ENCODE results near the gene AOPEP. TPM values are rescaled to one million over a fixed set of nuclear protein-coding genes. Genes with fewer than 3 reads are reported as not detected.

AOPEP gene
- total and polyA plus RNA-seq, 4 donors = 29.0 to 121 (median 60.0) TPM

DNA sequence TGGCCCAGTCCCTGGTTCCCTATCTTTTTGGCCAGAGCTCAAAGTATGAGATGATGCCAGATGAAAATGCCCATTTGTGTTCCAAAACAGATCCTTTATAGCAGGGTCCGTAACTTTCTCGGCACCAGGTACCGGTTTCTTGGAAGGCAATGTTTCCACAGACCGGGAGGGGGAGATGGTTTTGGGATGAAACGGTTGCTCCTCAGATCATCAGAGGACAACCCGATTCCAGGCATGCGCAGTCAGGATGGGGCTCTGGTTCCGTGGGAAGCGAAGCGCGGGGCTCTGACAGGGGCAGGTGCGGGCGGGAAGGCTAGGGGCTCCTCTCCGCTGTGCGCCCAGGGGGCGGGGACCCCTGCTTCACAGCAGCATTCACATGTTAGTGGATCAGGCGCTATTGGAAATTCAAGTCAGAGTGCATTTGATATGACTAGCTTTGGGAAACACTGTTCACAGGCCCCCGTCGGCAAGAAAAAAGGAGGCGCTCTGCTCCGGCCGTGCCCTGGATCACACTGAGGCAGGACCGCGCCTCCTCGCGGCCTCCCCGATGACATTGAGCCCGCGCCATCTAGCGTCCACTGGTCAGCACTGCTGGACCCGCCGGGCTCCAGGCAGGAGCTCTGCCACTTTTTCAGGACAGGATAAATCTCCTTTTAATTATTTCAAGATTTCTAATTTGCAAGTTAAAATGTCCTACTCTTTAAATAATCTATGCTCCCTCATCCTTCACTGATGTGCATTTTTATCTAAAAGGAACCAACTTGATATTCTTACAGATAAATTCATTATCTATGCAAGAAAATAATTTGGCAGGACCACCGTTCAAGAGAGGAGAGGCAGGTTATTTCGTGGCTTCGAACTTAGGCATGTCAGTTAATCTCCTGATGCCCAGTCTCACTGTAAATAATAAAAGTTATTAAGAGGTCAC, 401.0 kb downstream of the AOPEP start:
- 26 to 31% methylated on average over 35 of the region's 35 CpGs for WGBS, 2 donors
- peak; percentile 88 to 90 (median 88) for DNase-seq
- peaks cover 0 to 29% (median 3%) of the 10 kb centered on the region in 5 donors for H3K4me1 ChIP-seq (ENCODE audit: control insufficient read depth in 5 of 5, insufficient read depth in 5 of 5, low read length in 5 of 5)

DNA sequence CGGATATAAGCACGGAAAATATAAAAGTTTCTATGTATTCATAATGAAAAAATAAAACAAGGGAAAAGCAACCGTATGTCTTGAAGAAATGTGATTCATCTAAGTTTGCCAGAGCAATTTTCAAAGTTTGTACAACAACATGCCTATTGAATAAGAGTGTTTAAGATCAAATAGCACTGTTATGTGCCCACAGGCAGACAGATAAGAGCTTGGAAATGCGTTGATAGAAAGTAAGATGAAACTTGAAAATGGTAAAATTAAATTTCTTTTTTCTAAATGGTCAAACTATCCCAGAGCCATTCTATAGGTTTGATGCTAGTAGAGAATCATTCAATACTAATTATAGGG, 401.7 kb downstream of the AOPEP start:
- Histone ChIP-seq H3K9ac (ENCODE audit: insufficient read depth in 1 of 2, low read length in 2 of 2) (no peak overlapping the region), H3K4me3 (no peak overlapping the region), H3K27ac (ENCODE audit: low read depth in 1 of 2, low read length in 1 of 2) (no peak overlapping the region), H3K36me3 (ENCODE audit: control insufficient read depth in 4 of 4, insufficient read depth in 4 of 4, low read length in 4 of 4) (peaks cover 0 to 3% (median 0%) of the 10 kb centered on the region in 4 donors), H3K27me3 (ENCODE audit: control insufficient read depth in 3 of 3, insufficient read depth in 3 of 3, low read length in 2 of 3) (no peaks in the 10 kb centered on the region), H3K9me3 (ENCODE audit: control insufficient read depth in 4 of 4, insufficient read depth in 3 of 4, low read length in 3 of 4) (no peaks in the 10 kb centered on the region), H3K4me1 (ENCODE audit: control insufficient read depth in 5 of 5, insufficient read depth in 5 of 5, low read length in 5 of 5) (peaks cover 0 to 29% (median 3%) of the 10 kb centered on the region in 5 donors)
- ATAC-seq (ENCODE audit: insufficient read depth, low FRiP score) = no peak
- DNase-seq = no peak
- TF ChIP-seq, protein P1, sequence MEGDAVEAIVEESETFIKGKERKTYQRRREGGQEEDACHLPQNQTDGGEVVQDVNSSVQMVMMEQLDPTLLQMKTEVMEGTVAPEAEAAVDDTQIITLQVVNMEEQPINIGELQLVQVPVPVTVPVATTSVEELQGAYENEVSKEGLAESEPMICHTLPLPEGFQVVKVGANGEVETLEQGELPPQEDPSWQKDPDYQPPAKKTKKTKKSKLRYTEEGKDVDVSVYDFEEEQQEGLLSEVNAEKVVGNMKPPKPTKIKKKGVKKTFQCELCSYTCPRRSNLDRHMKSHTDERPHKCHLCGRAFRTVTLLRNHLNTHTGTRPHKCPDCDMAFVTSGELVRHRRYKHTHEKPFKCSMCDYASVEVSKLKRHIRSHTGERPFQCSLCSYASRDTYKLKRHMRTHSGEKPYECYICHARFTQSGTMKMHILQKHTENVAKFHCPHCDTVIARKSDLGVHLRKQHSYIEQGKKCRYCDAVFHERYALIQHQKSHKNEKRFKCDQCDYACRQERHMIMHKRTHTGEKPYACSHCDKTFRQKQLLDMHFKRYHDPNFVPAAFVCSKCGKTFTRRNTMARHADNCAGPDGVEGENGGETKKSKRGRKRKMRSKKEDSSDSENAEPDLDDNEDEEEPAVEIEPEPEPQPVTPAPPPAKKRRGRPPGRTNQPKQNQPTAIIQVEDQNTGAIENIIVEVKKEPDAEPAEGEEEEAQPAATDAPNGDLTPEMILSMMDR (IDR thresholded peaks at IDR 0.05; ENCODE audit: control extremely low read depth, extremely low read depth) = no peak
- 82 to 91% methylated on average over 4 of the region's 4 CpGs for WGBS, 2 donors

More for the DNA sequence above, 401.0 kb downstream of the AOPEP start:
- TF ChIP-seq, protein P1 (IDR thresholded peaks at IDR 0.05; ENCODE audit: control extremely low read depth, extremely low read depth) = peak; percentile 99
- H3K36me3 ChIP-seq (ENCODE audit: control insufficient read depth in 4 of 4, insufficient read depth in 4 of 4, low read length in 4 of 4) = no peaks in the 10 kb centered on the region
- no peaks in the 10 kb centered on the region for H3K27me3 ChIP-seq (ENCODE audit: control insufficient read depth in 3 of 3, insufficient read depth in 3 of 3, low read length in 2 of 3)
- H3K9me3 ChIP-seq (ENCODE audit: control insufficient read depth in 4 of 4, insufficient read depth in 3 of 4, low read length in 3 of 4) = no peaks in the 10 kb centered on the region
- no peak overlapping the region for H3K27ac ChIP-seq (ENCODE audit: low read depth in 1 of 2, low read length in 1 of 2)
- H3K9ac ChIP-seq (ENCODE audit: insufficient read depth in 1 of 2, low read length in 2 of 2) = peak overlapping the region in 1 of 2 donors; percentile 74
- ATAC-seq (ENCODE audit: insufficient read depth, low FRiP score) = peak; percentile 83
- H3K4me3 ChIP-seq = no peak overlapping the region

DNA sequence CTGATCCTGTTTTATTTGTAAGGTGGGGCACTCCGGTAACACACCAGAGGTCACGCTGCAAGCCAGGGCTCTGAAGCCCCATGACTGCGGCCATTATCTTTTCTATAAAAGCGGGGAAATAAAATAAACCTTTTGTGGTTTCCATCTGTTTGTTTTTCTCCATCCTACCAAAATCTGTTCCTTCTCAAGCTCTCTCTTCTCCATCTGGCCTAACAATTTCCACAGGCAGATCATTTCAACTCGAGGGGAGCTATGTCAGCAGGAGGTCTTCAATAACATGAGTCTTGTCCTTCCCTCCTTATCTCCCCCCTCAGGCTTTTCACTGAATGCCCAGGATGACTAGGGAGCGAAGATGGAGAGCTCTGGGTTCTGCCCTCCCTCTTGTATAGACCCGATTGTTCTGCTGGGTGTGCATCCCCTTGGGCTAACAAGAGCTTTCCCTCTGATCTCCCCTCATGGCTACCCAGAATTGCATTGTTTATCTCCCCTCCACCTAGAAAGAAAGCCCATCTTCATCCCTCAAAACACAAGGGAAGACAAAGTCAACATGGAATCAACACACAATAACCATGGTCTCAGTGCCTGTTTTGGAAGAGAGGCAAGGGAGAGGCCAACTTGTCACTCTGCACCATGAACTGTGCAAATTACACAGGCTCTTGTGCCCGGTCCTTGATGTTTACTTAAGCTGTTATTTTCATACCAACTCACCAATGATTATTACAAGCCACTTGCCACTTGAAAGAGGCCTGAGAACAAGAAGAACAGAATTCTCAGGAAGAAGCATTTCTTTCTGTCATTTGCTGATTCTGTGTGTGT, 403.2 kb downstream of the AOPEP start:
- Histone ChIP-seq H3K36me3 (ENCODE audit: control insufficient read depth in 4 of 4, insufficient read depth in 4 of 4, low read length in 4 of 4) (peaks cover 0 to 3% (median 0%) of the 10 kb centered on the region in 4 donors), H3K4me3 (no peak overlapping the region), H3K4me1 (ENCODE audit: control insufficient read depth in 5 of 5, insufficient read depth in 5 of 5, low read length in 5 of 5) (peaks cover 0 to 29% (median 3%) of the 10 kb centered on the region in 5 donors), H3K27me3 (ENCODE audit: control insufficient read depth in 3 of 3, insufficient read depth in 3 of 3, low read length in 2 of 3) (no peaks in the 10 kb centered on the region), H3K27ac (ENCODE audit: low read depth in 1 of 2, low read length in 1 of 2) (no peak overlapping the region), H3K9ac (ENCODE audit: insufficient read depth in 1 of 2, low read length in 2 of 2) (no peak overlapping the region), H3K9me3 (ENCODE audit: control insufficient read depth in 4 of 4, insufficient read depth in 3 of 4, low read length in 3 of 4) (no peaks in the 10 kb centered on the region)
- WGBS, 2 donors = 84 to 87% methylated on average over 8 of the region's 8 CpGs
- peak in 1 of 3 donors; percentile 38 for DNase-seq
- TF ChIP-seq, protein P1 (IDR thresholded peaks at IDR 0.05; ENCODE audit: control extremely low read depth, extremely low read depth) = no peak
- no peak for ATAC-seq (ENCODE audit: insufficient read depth, low FRiP score)
